ENCODE data around the gene APRT.

APRT gene

GRCh38 chr16:88840600-88841215 is 29.0 kb upstream of the APRT start:
- H3K36me3 ChIP-seq (ENCODE audit: insufficient read depth, low read length), result peaks cover 13% of the 10 kb centered on the region
- no peak overlapping the region for H3K9ac ChIP-seq (ENCODE audit: low read depth, low read length)
- 94% methylated on average over 30 of the region's 30 CpGs for WGBS
- H3K27me3 ChIP-seq (ENCODE audit: insufficient read depth, low read length), result no peaks in the 10 kb centered on the region
- H3K27ac ChIP-seq (ENCODE audit: low read depth, low read length), result no peak overlapping the region
- no peaks in the 10 kb centered on the region for H3K9me3 ChIP-seq (ENCODE audit: insufficient read depth, low read depth, low read length)
- no peak overlapping the region for H3K4me3 ChIP-seq (ENCODE audit: low read length)
- no peaks in the 10 kb centered on the region for H3K4me1 ChIP-seq (ENCODE audit: insufficient read depth, low read length)

DNA sequence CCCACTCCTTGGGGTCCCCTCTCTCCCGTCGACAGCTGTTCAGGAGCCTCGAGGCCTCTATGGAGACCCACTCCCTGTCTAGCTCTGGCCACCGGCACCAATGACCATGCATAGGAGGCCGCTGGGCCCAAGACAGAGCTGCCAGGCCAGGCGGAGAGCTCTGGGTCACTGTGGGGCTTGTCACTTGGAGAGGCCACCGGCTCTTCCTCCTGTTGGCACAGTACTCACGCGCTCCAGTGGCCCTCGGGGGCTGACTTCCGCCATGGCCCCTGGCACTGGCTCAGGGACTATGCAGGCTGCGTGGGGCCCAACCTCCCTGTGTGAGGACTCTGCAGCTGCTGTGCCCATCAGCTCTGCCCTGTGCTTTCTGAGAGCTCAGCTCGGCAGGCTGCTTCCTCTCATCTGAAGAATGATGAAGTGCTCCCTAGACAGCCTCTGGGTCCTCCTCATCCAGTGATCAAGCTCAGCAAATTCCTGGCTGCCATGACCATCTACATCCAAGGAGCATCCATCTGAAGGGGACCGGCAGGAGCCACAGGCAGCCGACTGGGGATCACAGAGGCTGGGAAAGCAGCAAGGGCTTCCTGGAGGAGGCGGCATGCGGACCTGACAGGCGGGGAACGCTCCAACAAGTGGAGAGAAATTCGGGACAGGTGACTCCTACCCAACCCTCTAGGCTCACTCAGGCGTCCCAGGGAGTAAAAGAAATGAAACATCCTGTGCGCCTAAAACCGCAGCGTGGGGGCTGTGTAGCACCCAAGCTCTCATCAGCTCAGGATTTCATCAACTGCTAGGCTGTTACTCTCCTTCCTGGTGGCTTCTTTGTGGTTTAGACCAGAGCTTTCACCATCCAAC is 28.2 kb upstream of the APRT start:
- Histone ChIP-seq H3K36me3 (ENCODE audit: insufficient read depth, low read length) (peaks cover 19% of the 10 kb centered on the region), H3K9me3 (ENCODE audit: insufficient read depth, low read depth, low read length) (no peaks in the 10 kb centered on the region), H3K27me3 (ENCODE audit: insufficient read depth, low read length) (no peaks in the 10 kb centered on the region), H3K4me3 (ENCODE audit: low read length) (no peak overlapping the region), H3K9ac (ENCODE audit: low read depth, low read length) (no peak overlapping the region), H3K4me1 (ENCODE audit: insufficient read depth, low read length) (no peaks in the 10 kb centered on the region), H3K27ac (ENCODE audit: low read depth, low read length) (no peak overlapping the region)
- 95% methylated on average over 24 of the region's 24 CpGs for WGBS

- Histone ChIP-seq H3K9me3 (ENCODE audit: insufficient read depth, low read depth, low read length) (no peaks in the 10 kb centered on the region), H3K9ac (ENCODE audit: low read depth, low read length) (no peak overlapping the region), H3K27ac (ENCODE audit: low read depth, low read length) (no peak overlapping the region), H3K27me3 (ENCODE audit: insufficient read depth, low read length) (no peaks in the 10 kb centered on the region), H3K4me1 (ENCODE audit: insufficient read depth, low read length) (no peaks in the 10 kb centered on the region), H3K4me3 (ENCODE audit: low read length) (no peak overlapping the region), H3K36me3 (ENCODE audit: insufficient read depth, low read length) (peaks cover 21% of the 10 kb centered on the region)
- WGBS, result 95% methylated on average over 39 of the region's 39 CpGs
These were observed 27.4 kb upstream of the APRT start for GRCh38 chr16:88839026-88839529.

DNA sequence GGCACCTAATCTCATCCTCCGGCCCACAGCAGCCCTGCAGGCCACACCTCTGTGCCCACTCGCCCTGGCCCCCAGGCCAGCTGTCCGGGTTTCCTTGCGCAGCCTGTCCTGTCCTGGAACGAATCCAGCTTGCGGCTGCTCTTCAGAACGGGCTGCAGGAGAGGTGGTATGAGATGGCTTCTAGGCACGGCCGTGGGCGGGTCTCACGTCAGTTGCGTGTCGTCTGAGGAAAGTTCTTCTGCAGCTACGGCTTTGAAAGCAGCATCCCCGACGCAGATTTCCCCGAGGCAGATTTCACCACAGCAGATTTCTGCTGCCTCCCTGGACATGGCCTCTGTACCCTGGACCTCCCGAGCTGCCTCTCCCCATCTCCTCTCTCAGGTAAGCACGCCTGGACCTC is 26.8 kb upstream of the APRT start:
- no peaks in the 10 kb centered on the region for H3K9me3 ChIP-seq (ENCODE audit: insufficient read depth, low read depth, low read length)
- H3K27ac ChIP-seq (ENCODE audit: low read depth, low read length), result no peak overlapping the region
- no peaks in the 10 kb centered on the region for H3K27me3 ChIP-seq (ENCODE audit: insufficient read depth, low read length)
- no peak overlapping the region for H3K4me3 ChIP-seq (ENCODE audit: low read length)
- no peaks in the 10 kb centered on the region for H3K4me1 ChIP-seq (ENCODE audit: insufficient read depth, low read length)
- peaks cover 21% of the 10 kb centered on the region for H3K36me3 ChIP-seq (ENCODE audit: insufficient read depth, low read length)
- H3K9ac ChIP-seq (ENCODE audit: low read depth, low read length), result no peak overlapping the region
- WGBS, result 95% methylated on average over 19 of the region's 19 CpGs

DNA sequence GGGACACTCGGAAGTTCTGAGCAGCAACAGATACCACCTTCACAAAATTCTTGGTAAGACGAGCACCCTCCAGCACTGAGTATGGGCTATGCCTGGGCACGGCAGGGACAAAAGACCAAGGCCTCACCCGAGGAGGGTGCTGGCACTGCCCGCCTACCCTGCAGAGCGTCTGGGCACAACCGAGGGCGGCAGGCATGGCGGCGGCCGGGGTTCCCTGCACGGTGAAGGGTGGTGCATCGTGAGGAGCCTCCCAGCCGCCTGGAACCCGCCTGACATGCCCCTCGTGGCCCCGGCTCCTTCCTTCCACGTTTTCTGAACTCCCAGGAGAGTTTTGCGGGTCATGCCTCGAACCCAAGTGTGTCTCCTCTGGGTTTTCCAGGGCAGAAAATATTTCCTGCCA is 26.1 kb upstream of the APRT start:
- no peaks in the 10 kb centered on the region for H3K4me1 ChIP-seq (ENCODE audit: insufficient read depth, low read length)
- no peak overlapping the region for H3K27ac ChIP-seq (ENCODE audit: low read depth, low read length)
- WGBS, result 95% methylated on average over 20 of the region's 20 CpGs

DNA sequence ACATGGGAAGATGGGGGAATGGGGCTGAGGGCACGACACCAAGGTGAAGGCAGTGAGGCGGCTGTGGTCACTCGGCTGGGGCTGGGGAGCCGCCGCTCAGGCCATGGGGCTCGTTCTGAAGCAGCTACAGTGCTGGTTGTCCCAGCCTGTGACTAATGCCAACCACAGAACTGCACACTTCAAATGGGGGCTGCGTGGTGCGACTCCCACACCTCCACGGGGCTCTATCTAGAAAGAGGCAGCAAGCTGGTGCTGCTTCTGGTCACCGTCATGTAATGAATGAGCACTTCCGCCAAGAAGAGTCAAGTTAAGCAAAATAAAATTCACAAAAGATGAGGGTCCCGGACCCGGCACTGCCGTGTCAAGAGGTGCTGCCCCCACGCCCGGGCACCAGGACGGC is 25.1 kb upstream of the APRT start:
- H3K36me3 ChIP-seq (ENCODE audit: insufficient read depth, low read length), result peaks cover 21% of the 10 kb centered on the region
- H3K27ac ChIP-seq (ENCODE audit: low read depth, low read length), result no peak overlapping the region
- H3K4me3 ChIP-seq (ENCODE audit: low read length), result no peak overlapping the region
- H3K9ac ChIP-seq (ENCODE audit: low read depth, low read length), result no peak overlapping the region
- no peaks in the 10 kb centered on the region for H3K27me3 ChIP-seq (ENCODE audit: insufficient read depth, low read length)
- 96% methylated on average over 17 of the region's 17 CpGs for WGBS
- no peaks in the 10 kb centered on the region for H3K9me3 ChIP-seq (ENCODE audit: insufficient read depth, low read depth, low read length)
- no peaks in the 10 kb centered on the region for H3K4me1 ChIP-seq (ENCODE audit: insufficient read depth, low read length)

More for the DNA sequence above, 26.1 kb upstream of the APRT start:
- Histone ChIP-seq H3K9ac (ENCODE audit: low read depth, low read length) (no peak overlapping the region), H3K27me3 (ENCODE audit: insufficient read depth, low read length) (no peaks in the 10 kb centered on the region), H3K36me3 (ENCODE audit: insufficient read depth, low read length) (peaks cover 21% of the 10 kb centered on the region), H3K9me3 (ENCODE audit: insufficient read depth, low read depth, low read length) (no peaks in the 10 kb centered on the region), H3K4me3 (ENCODE audit: low read length) (no peak overlapping the region)

DNA sequence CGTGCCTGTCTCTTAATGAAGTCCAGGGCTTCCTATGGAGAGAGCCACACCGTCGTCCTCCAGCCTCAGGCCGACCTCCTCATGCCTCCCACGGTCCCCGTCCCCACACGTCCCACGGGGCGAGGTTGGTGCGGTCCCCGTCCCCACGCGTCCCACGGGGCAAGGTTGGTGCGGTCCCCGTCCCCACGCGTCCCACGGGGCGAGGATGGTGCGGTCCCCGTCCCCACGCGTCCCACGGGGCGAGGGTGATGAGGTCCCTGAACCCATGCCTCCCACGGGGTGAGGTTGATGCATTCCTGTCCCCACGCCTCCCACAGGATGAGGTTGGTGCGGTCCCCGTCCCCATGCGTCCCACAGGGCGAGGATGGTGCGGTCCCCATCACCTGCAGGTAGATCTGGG is 24.1 kb upstream of the APRT start:
- Histone ChIP-seq H3K27ac (ENCODE audit: low read depth, low read length) (no peak overlapping the region), H3K4me3 (ENCODE audit: low read length) (no peak overlapping the region), H3K36me3 (ENCODE audit: insufficient read depth, low read length) (peaks cover 21% of the 10 kb centered on the region)

DNA sequence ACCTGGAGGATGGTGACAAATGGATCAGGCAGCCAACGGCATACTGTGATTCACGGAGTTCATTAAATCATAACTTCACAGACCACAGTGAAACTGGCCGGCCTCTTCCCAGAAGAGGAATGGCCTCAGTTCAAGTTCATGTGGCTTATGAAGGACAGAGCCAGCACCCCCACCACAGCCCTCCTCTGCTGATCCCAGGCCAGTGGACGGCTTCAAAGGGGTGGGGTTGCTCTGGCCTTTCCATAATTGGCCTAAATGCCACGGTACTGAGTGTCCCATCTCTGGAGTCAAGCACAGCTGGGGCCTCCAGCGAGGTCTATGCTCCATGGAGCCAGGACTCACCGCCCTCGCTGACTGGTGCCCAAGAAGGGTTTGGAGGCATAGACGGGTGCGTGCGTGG is 23.7 kb upstream of the APRT start:
- Histone ChIP-seq H3K4me3 (ENCODE audit: low read length) (no peak overlapping the region), H3K27me3 (ENCODE audit: insufficient read depth, low read length) (no peaks in the 10 kb centered on the region), H3K27ac (ENCODE audit: low read depth, low read length) (no peak overlapping the region), H3K9me3 (ENCODE audit: insufficient read depth, low read depth, low read length) (no peaks in the 10 kb centered on the region), H3K36me3 (ENCODE audit: insufficient read depth, low read length) (peaks cover 20% of the 10 kb centered on the region), H3K9ac (ENCODE audit: low read depth, low read length) (no peak overlapping the region), H3K4me1 (ENCODE audit: insufficient read depth, low read length) (no peaks in the 10 kb centered on the region)
- WGBS, result 90% methylated on average over 11 of the region's 11 CpGs

More for the DNA sequence above, 24.1 kb upstream of the APRT start:
- Histone ChIP-seq H3K9ac (ENCODE audit: low read depth, low read length) (no peak overlapping the region), H3K9me3 (ENCODE audit: insufficient read depth, low read depth, low read length) (no peaks in the 10 kb centered on the region), H3K27me3 (ENCODE audit: insufficient read depth, low read length) (no peaks in the 10 kb centered on the region), H3K4me1 (ENCODE audit: insufficient read depth, low read length) (no peaks in the 10 kb centered on the region)
- WGBS, result 93% methylated on average over 33 of the region's 33 CpGs

DNA sequence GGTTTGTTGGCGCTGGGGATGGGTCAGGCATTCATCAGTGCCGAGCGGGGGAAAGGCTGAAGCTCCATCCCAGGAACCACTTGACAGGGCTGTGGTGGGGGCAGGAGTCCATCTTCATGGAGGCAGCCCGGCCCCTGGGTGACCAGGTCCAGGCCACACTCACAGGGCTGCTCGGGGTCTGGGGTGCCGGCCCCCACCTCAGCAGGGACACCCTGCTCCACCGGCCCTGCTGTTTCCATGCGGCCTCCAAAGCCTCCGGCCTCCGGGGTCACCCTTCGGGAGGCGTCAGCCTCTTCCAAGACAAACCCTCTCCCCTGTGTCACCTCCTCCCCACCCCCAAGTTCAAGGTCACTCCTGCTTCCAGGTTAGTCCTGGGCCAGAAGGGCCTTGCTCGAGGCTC is 22.9 kb upstream of the APRT start:
- Histone ChIP-seq H3K4me1 (ENCODE audit: insufficient read depth, low read length) (no peaks in the 10 kb centered on the region), H3K4me3 (ENCODE audit: low read length) (no peak overlapping the region), H3K9me3 (ENCODE audit: insufficient read depth, low read depth, low read length) (no peaks in the 10 kb centered on the region), H3K36me3 (ENCODE audit: insufficient read depth, low read length) (peaks cover 12% of the 10 kb centered on the region), H3K9ac (ENCODE audit: low read depth, low read length) (no peak overlapping the region), H3K27ac (ENCODE audit: low read depth, low read length) (no peak overlapping the region), H3K27me3 (ENCODE audit: insufficient read depth, low read length) (no peaks in the 10 kb centered on the region)
- WGBS, result 87% methylated on average over 13 of the region's 13 CpGs

DNA sequence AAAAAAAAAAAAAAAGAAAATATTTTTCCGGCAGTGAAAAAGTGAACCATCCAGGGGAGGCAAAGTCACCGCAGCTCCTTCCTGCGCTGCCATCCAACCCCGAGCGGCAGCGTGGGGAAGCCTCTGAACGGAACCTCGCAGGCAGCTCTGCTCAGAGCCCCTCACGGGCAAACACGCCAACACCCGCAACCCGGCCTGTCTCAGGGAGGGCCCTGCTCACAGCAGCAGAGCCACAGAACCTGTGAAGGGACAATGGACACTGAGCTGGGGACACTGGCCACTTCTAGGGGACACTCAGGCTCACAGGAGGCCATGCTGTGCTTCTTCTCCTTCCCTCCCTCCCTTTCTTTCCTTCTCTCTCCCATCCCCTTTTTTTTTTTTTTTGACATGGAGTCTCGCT is 21.4 kb upstream of the APRT start:
- Histone ChIP-seq H3K27ac (ENCODE audit: low read depth, low read length) (no peak overlapping the region), H3K4me1 (ENCODE audit: insufficient read depth, low read length) (no peaks in the 10 kb centered on the region), H3K36me3 (ENCODE audit: insufficient read depth, low read length) (peaks cover 8% of the 10 kb centered on the region; the same call in 1 of the 2 replicates), H3K9me3 (ENCODE audit: insufficient read depth, low read depth, low read length) (no peaks in the 10 kb centered on the region), H3K4me3 (ENCODE audit: low read length) (no peak overlapping the region), H3K27me3 (ENCODE audit: insufficient read depth, low read length) (no peaks in the 10 kb centered on the region), H3K9ac (ENCODE audit: low read depth, low read length) (no peak overlapping the region)
- WGBS, result 97% methylated on average over 13 of the region's 13 CpGs

GRCh38 chr16:88831838-88832237 is 20.1 kb upstream of the APRT start:
- H3K27me3 ChIP-seq (ENCODE audit: insufficient read depth, low read length), result no peaks in the 10 kb centered on the region
- peaks cover 8% of the 10 kb centered on the region; the same call in 1 of the 2 replicates for H3K36me3 ChIP-seq (ENCODE audit: insufficient read depth, low read length)
- H3K27ac ChIP-seq (ENCODE audit: low read depth, low read length), result no peak overlapping the region
- no peak overlapping the region for H3K9ac ChIP-seq (ENCODE audit: low read depth, low read length)
- no peaks in the 10 kb centered on the region for H3K9me3 ChIP-seq (ENCODE audit: insufficient read depth, low read depth, low read length)
- WGBS, result 85% methylated on average over 13 of the region's 13 CpGs
- no peaks in the 10 kb centered on the region for H3K4me1 ChIP-seq (ENCODE audit: insufficient read depth, low read length)
- H3K4me3 ChIP-seq (ENCODE audit: low read length), result no peak overlapping the region

All from HUES64 (cell line).